GM12874 (cell line): Measurements from ENCODE around the gene SLC23A1.

Experiments used
- TF ChIP-seq, protein P1 (sequence below): IDR thresholded peaks from 2 replicates; pipeline ENCODE4 v1.5.1; 2011; ENCODE audit warnings: low read depth, mild to moderate bottlenecking, control low read depth, low read length, moderate library complexity; ENCODE audit not compliant: insufficient read depth

SLC23A1 gene

DNA sequence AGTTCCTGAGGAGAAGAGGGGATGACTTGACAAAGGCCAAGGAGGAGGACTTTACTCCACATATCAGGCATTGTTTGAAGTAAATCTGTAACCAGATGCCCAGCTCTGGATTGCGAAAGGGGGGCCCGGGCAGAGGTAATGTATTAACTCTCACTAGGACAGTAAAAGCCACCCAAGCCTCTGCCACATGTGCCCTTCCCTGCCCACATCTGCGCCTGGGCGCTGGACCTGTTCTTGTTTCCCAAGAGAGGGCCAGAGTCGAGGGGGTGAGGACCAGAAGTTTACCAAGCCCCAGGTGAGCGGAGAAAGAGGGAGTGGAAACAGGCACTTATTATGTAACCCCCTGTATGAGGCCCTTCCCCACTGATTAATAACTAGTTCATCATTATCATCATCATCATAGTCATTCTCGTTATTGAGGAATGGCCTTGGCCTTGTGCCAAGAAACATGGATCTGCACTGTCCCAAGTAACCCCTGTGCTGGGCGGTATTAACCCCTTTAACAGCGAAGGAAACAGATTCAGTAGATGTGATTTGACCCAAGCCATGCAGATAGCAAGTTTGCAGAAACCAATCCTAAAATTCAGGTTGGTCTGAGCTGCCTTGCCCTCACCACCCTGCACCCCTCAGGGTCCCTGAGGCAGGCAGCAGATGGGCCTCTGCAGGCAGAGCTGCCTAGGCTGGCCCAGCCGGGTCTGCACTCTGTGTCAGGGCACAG is at the start of gene SLC23A1:
SLC23A1 (minus strand) TSS at position 23 of the 718 bp plus-strand sequence. CDS start 44 bp downstream, outside the sequence.
- TF ChIP-seq, protein P1, sequence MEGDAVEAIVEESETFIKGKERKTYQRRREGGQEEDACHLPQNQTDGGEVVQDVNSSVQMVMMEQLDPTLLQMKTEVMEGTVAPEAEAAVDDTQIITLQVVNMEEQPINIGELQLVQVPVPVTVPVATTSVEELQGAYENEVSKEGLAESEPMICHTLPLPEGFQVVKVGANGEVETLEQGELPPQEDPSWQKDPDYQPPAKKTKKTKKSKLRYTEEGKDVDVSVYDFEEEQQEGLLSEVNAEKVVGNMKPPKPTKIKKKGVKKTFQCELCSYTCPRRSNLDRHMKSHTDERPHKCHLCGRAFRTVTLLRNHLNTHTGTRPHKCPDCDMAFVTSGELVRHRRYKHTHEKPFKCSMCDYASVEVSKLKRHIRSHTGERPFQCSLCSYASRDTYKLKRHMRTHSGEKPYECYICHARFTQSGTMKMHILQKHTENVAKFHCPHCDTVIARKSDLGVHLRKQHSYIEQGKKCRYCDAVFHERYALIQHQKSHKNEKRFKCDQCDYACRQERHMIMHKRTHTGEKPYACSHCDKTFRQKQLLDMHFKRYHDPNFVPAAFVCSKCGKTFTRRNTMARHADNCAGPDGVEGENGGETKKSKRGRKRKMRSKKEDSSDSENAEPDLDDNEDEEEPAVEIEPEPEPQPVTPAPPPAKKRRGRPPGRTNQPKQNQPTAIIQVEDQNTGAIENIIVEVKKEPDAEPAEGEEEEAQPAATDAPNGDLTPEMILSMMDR: no peak

DNA sequence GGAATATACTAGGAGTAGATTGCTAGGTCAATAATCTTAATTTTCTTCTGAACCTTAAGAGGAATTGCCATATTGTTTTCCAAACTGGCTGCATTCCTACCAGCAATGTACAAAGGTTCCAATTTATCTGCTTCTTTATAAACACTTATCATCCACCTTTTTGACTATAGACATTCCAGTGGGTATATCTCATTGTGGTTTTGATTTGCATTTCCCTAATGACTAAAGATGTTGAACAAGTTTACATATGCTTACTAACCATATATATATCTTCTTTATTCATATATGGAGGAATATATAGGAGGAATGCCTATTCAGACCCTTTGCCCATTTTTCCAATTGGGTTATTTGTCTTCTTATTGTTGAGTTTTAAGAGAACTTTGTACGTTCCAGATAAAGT is 48.6 kb upstream of the SLC23A1 start:
- TF ChIP-seq, protein P1: no peak

DNA sequence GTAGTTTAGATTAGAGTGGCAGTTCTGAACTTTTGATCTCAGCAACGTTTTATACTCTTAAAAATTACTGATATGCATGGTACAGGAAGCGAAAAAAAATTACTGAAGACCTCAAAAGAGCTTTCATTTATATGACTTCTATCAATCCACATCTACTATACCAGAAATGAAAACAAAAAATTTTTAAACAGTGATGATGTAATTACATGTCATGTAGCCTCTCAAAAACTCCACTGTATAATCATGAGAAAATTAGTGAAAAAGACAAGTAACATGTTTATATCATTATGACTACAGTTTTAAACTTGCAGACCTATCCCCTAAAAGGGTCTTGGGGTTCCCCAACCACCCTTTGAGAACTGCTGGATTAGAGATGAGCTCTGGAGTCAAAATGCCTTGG is 46.9 kb upstream of the SLC23A1 start:
- TF ChIP-seq, protein P1: no peak

DNA sequence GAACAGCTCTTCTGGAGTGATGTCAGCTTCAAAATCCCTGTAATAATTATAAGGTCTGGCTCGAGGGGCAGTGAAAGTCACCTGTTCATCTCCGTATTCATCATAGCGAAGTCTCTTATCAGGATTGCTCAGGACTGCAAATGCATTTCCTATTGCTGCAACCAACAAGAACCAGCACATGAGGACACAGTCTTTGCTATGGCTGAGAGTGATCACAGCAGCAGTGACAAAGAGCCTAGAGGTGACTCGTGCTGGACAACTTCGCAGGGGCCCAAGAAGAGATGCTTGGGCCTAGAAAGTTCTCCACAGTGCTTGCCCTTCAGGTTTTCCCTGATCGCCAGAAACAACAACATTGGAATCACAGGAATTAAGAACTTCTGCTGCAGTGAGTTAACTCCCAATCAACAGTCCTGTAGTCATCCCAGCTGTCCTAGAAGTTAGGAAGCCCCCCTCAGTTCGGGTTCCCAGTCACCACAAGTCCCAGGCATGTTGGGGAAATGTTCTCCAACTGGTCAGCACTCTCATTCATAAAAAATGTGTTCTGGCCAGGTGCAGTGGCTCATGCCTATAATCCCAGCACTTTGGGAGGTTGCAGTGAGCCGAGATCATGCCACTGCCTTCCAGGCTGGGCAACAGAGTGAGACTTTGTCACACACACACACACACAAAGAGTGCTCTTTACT is 43.2 kb upstream of the SLC23A1 start:
- TF ChIP-seq, protein P1: no peak

DNA sequence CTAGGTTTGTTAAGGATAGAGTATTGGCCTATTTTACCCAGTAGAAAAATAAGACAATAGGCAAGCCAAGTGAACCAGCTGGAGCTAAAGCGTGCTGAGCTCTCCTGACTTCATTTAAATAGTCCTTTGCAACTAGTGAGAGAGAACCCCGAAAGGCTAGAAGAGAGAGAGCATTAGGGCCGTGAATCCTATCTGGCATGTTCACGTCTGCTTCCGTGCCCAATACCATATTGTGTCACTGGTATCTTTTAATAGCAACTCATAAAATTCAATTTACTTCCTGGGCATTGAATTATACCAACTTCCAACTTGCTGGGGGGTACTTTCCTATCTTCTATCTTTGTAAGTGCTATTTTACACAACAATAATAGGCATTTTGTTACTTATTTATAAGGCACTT is 42.4 kb upstream of the SLC23A1 start:
- TF ChIP-seq, protein P1: no peak

DNA sequence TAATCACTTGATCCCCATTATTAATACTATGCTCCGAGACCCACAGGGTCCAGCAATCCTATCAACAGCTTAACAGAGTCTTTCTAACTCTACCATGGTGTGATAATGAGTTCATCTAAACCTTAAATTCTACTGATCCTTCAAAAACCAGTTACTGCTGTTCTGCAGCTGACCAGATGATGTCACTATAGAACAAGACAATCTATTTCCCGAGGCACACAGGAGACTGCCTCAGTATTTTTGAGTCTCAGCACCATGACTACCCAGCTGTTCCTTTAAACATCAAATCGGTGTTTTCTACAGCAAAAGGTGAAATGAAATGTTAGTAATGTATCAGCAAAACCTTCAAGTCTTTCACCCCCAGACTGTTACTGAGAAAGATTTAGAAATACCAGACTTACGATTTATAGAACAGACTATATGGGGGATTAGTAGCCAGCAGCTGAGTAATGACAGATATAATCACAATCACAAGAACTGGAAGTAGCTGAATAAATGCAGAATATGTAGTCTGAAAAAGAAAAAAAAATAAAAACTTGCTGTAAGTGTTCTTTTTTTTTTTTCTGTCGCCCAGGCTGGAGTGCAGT is 39.3 kb upstream of the SLC23A1 start:
- TF ChIP-seq, protein P1: peak; percentile 71

DNA sequence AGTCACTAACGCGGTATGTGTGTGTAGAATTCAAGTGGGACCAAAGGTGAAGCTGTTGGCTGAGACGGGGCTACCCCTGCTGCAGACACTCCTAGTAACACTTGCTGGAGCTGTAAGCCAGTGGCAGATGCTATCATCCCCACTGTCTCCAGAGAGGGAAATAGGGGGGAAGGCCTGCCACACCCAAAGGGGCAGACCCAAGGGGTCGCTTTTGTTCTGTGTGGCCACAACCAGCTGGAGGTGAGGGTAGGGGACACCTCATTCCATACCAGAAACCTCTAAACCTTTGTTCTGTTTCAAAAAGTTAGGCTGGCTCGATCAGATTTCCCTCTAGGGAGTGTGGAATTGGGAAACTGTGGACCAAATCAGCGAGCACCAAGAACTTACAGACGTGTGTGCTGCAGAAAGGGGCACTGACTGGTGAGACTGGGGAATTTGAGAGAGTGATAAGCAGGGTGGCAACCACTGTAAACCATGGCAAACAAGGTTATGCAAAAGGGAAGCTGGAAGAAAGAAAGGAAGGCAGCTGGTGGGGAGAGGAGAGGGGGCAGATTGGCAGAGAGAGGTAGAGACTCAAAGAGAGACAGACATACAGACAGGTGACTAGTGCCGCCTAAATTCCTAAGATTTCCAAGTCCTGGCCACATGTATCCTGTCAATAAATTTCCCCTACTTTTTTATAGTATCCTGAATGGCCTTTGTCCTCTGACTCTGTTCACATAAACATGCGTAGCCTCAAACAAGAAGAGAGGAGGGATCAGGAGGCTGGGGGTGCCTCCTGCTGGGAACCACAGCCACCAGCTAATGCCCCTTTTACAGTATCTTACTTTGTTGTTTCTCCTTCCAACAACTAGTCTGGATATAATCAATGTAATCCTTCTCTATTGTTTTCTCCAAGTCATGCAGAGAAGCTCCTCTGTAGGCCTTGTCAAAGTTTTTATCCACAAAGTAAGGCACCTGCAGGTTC is 36.4 kb upstream of the SLC23A1 start:
- TF ChIP-seq, protein P1: no peak
